Keratinocyte (primary cell): ENCODE results near the gene COG5. TPM values are rescaled to one million over a fixed set of nuclear protein-coding genes. Genes with fewer than 3 reads are reported as not detected.

Experiments
- DNase-seq: peaks from one replicate; pipeline ENCODE4 v3.0.0-alpha.2; 2011; ENCODE audit warnings: low read depth, missing footprints, low spot score
- FAIRE-seq: peaks from 2 replicates; lab custom pipeline; 2011; peaks lifted over from hg19 to GRCh38; lab: Jason Lieb, UNC
- H2AFZ ChIP-seq: 2 replicates; pipeline ENCODE4 v1.6.0; 2012; ENCODE audit warnings: low read length, control low read depth, inconsistent platforms; ENCODE audit not compliant: control insufficient read depth
- H3K27ac ChIP-seq: 2 replicates; pipeline ENCODE4 v1.5.1; 2011; ENCODE audit warnings: low read length; ENCODE audit not compliant: control insufficient read depth, insufficient read depth
- H3K27me3 ChIP-seq: 3 replicates; pipeline ENCODE4 v1.6.0; 2011; ENCODE audit warnings: low read length; ENCODE audit not compliant: control insufficient read depth, insufficient read depth; ENCODE audit errors: extremely low read depth
- H3K36me3 ChIP-seq, 2 experiments: 2 replicates in 1 of 2; 3 replicates in 1 of 2; pipeline ENCODE4 v1.5.1; 2011; ENCODE audit warnings: low read length in 2 of 2, mild to moderate bottlenecking in 1 of 2; ENCODE audit not compliant: control insufficient read depth in 2 of 2, insufficient read depth in 2 of 2; ENCODE audit errors: extremely low read depth in 1 of 2
- H3K4me1 ChIP-seq: 3 replicates; pipeline ENCODE4 v1.5.1; 2011; ENCODE audit warnings: low read length; ENCODE audit not compliant: control insufficient read depth, insufficient read depth; ENCODE audit errors: extremely low read depth
- H3K4me2 ChIP-seq: 3 replicates; pipeline ENCODE4 v1.6.0; 2011; ENCODE audit warnings: low read depth, low read length; ENCODE audit not compliant: control insufficient read depth, insufficient read depth; ENCODE audit errors: extremely low read depth
- H3K4me3 ChIP-seq, 3 experiments: fragments of 200-600 bp in 1 of 3; sonication (generic) in 1 of 3; 2 replicates in 2 of 3; 3 replicates in 1 of 3; pipeline ENCODE4 v1.5.1; 2011 to 2016; ENCODE audit warnings: low read length in 3 of 3, mild to moderate bottlenecking in 3 of 3, control low read depth in 2 of 3, inconsistent platforms in 1 of 3, low read depth in 1 of 3, mixed read lengths in 1 of 3, mixed run types in 1 of 3, moderate library complexity in 1 of 3; ENCODE audit not compliant: control insufficient read depth in 2 of 3, insufficient read depth in 2 of 3; ENCODE audit errors: extremely low read depth in 1 of 3
- H3K79me2 ChIP-seq: 2 replicates; pipeline ENCODE4 v1.6.0; 2012; ENCODE audit warnings: low read length; ENCODE audit not compliant: control insufficient read depth, insufficient read depth
- H3K9ac ChIP-seq: 3 replicates; pipeline ENCODE4 v1.6.0; 2011; ENCODE audit warnings: low read length; ENCODE audit not compliant: control insufficient read depth, insufficient read depth; ENCODE audit errors: extremely low read depth
- H3K9me1 ChIP-seq: 3 replicates; pipeline ENCODE4 v1.6.0; 2011; ENCODE audit warnings: low read length; ENCODE audit not compliant: control insufficient read depth, insufficient read depth; ENCODE audit errors: extremely low read depth
- H3K9me3 ChIP-seq: 2 replicates; pipeline ENCODE4 v1.5.1; 2012; ENCODE audit warnings: low read depth, low read length; ENCODE audit not compliant: control insufficient read depth
- H4K20me1 ChIP-seq: 3 replicates; pipeline ENCODE4 v1.6.0; 2011; ENCODE audit warnings: low read length; ENCODE audit not compliant: control insufficient read depth, insufficient read depth; ENCODE audit errors: extremely low read depth
- CTCF ChIP-seq, 3 experiments: IDR thresholded peaks in 1 of 3; conservative IDR thresholded peaks in 1 of 3; optimal IDR thresholded peaks in 1 of 3; 2 replicates in 2 of 3; 3 replicates in 1 of 3; pipeline versions ENCODE3 to v1.5.1; 2011; ENCODE audit warnings: low read length in 3 of 3, mild to moderate bottlenecking in 3 of 3, moderate library complexity in 2 of 3, control low read depth in 1 of 3, inconsistent platforms in 1 of 3; ENCODE audit not compliant: insufficient read depth in 2 of 3; ENCODE audit errors: extremely low read depth in 1 of 3
- EZH2 ChIP-seq: IDR thresholded peaks from one replicate; pipeline ENCODE4 v1.6.1; 2012; ENCODE audit warnings: inconsistent platforms, mild to moderate bottlenecking, low read length, moderate library complexity
- dilution Hi-C: fragments of 300-500 bp; cut with MboI; formaldehyde crosslinking; loops from one replicate; pipeline ENCODE4 v1.7.0; 2020; ENCODE audit warnings: low sequenced_read_pairs; ENCODE audit not compliant: extremely low pct_ligation_motif_present
- polyA plus RNA-seq, 5 experiments: library from polyadenylated mRNA; depleted of rRNA in 3 of 5; stranded (reverse) in 3 of 5; stranded (forward) in 1 of 5; unstranded in 1 of 5; fragments of >200 nt; gene quantifications; 1 replicate in 1 of 5; 2 replicates in 3 of 5; 3 replicates in 1 of 5; pipeline versions ENCODE4 v1.2.1 to v1.2.3, GENCODE V29; 2011 to 2012; ENCODE audit warnings: missing spikeins in 2 of 5, low read depth in 1 of 5, low replicate concordance in 1 of 5

COG5 gene
- polyA plus RNA-seq, 1 donor (not counting 4 experiments of a cell fraction or from before 2014, with no cell fraction given): 50.7 TPM

- no peaks in the 10 kb centered on the region for H4K20me1 ChIP-seq
- no peak overlapping the region for H3K9ac ChIP-seq
- H3K27ac ChIP-seq: no peak overlapping the region
- FAIRE-seq (no peak), DNase-seq (no peak)
- dilution Hi-C loops: no loop called here
- TF ChIP-seq EZH2: no peak
- TF ChIP-seq CTCF (optimal IDR thresholded peaks at IDR 0.05 in 1 of 3, IDR thresholded peaks at IDR 0.05 in 1 of 3, conservative IDR thresholded peaks at IDR 0.05 in 1 of 3; ENCODE audit: extremely low read depth in 1 of 3, insufficient read depth in 2 of 3, low read length in 3 of 3): no peak
- H2AFZ ChIP-seq: no peak overlapping the region
- H3K9me3 ChIP-seq: no peaks in the 10 kb centered on the region
- no peak overlapping the region for H3K4me2 ChIP-seq
- no peaks in the 10 kb centered on the region for H3K36me3 ChIP-seq
- H3K79me2 ChIP-seq: no peaks in the 10 kb centered on the region
- no peaks in the 10 kb centered on the region for H3K4me1 ChIP-seq
- no peak overlapping the region for H3K4me3 ChIP-seq
- no peaks in the 10 kb centered on the region for H3K9me1 ChIP-seq
- no peaks in the 10 kb centered on the region for H3K27me3 ChIP-seq
These were observed 299.0 kb downstream of the COG5 start for GRCh38 chr7:107264723-107265122.

- no peaks in the 10 kb centered on the region for H3K4me1 ChIP-seq
- no peaks in the 10 kb centered on the region for H3K79me2 ChIP-seq
- no peak overlapping the region for H2AFZ ChIP-seq
- H3K9ac ChIP-seq: no peak overlapping the region
- no peaks in the 10 kb centered on the region for H3K9me3 ChIP-seq
- DNase-seq: no peak
- H3K27me3 ChIP-seq: no peaks in the 10 kb centered on the region
- H3K4me2 ChIP-seq: no peak overlapping the region
- H3K27ac ChIP-seq: no peak overlapping the region
- TF ChIP-seq EZH2: no peak
- no peak for TF ChIP-seq CTCF (optimal IDR thresholded peaks at IDR 0.05 in 1 of 3, IDR thresholded peaks at IDR 0.05 in 1 of 3, conservative IDR thresholded peaks at IDR 0.05 in 1 of 3; ENCODE audit: extremely low read depth in 1 of 3, insufficient read depth in 2 of 3, low read length in 3 of 3)
- no peaks in the 10 kb centered on the region for H3K36me3 ChIP-seq
- no peaks in the 10 kb centered on the region for H4K20me1 ChIP-seq
- H3K9me1 ChIP-seq: no peaks in the 10 kb centered on the region
- FAIRE-seq: no peak
- no peak overlapping the region for H3K4me3 ChIP-seq
- dilution Hi-C loops: no loop called here
These were observed 300.9 kb downstream of the COG5 start for GRCh38 chr7:107262857-107263256.
